K562 (cell line): ENCODE measurements around the gene FAM174C. TPM values are rescaled to one million over a fixed set of nuclear protein-coding genes. Genes with fewer than 3 reads are reported as not detected.
A peak's percentile ranks its signal among the peaks of the same experiment; 100 is the strongest.

Source experiments
- CCNT2 ChIP-seq: IDR thresholded peaks from 2 replicates; pipeline ENCODE4 v1.6.1; 2011; ENCODE audit warnings: borderline replicate concordance, low read depth, mild to moderate bottlenecking, moderate library complexity, mixed read lengths, low read length; ENCODE audit not compliant: insufficient read length; ENCODE audit errors: extremely low read depth
- HDAC1 ChIP-seq, 2 experiments: fragments of 450-650 bp; IDR thresholded peaks; 2 replicates each; pipeline ENCODE4 v1.6.1; 2016 to 2017; ENCODE audit warnings: inconsistent platforms in 1 of 2, mild to moderate bottlenecking in 1 of 2, moderate library complexity in 1 of 2
- MYC ChIP-seq, 2 experiments: fragments of 250-450 bp in 1 of 2; sonication (Bioruptor Pico) in 1 of 2; IDR thresholded peaks; 2 replicates each; pipeline versions ENCODE4 v1.5.1 to v1.6.1; 2012 to 2021; ENCODE audit warnings: low read depth in 2 of 2, borderline replicate concordance in 1 of 2, improper control_type of control experiment in 1 of 2, low read length in 1 of 2, mild to moderate bottlenecking in 1 of 2, moderate library complexity in 1 of 2
- NBN ChIP-seq: fragments of 450-650 bp; IDR thresholded peaks from 2 replicates; pipeline ENCODE4 v1.6.1; 2016; ENCODE audit warnings: low read depth, mild to moderate bottlenecking
- NR4A1 ChIP-seq, 2 experiments: fragments of 250-450 bp in 1 of 2; fragments of 450-650 bp in 1 of 2; sonication (Bioruptor Pico) in 1 of 2; IDR thresholded peaks; 2 replicates each; pipeline versions ENCODE4 v1.4.0 to v1.6.1; 2016 to 2020; ENCODE audit warnings: mild to moderate bottlenecking in 2 of 2, missing compliant biosample characterization in 1 of 2, missing genetic modification characterization in 1 of 2, moderate library complexity in 1 of 2
- PCBP1 ChIP-seq: fragments of 200-400 bp; formaldehyde crosslinking; IDR thresholded peaks from 2 replicates; pipeline ENCODE4 v1.6.1; 2018; ENCODE audit warnings: mild to moderate bottlenecking, low read depth, low read length; ENCODE audit not compliant: poor library complexity, severe bottlenecking
- POLR2G ChIP-seq: fragments of 200-400 bp; formaldehyde crosslinking; IDR thresholded peaks from 2 replicates; pipeline ENCODE4 v1.6.1; 2017; ENCODE audit warnings: low read depth, mild to moderate bottlenecking, antibody characterized with exemption, low read length, moderate library complexity
- RBM17 ChIP-seq: fragments of 200-400 bp; formaldehyde crosslinking; IDR thresholded peaks from 2 replicates; pipeline ENCODE4 v1.6.1; 2017; ENCODE audit warnings: low read depth, mild to moderate bottlenecking, low read length, borderline replicate concordance
- TBL1XR1 ChIP-seq, 2 experiments: IDR thresholded peaks; 2 replicates each; pipeline ENCODE4 v1.6.1; 2012; ENCODE audit warnings: improper control_type of control experiment in 2 of 2, low read length in 2 of 2, mild to moderate bottlenecking in 1 of 2
- TGIF2 ChIP-seq: sonication (generic); formaldehyde crosslinking; IDR thresholded peaks from 2 replicates; pipeline ENCODE4 v1.8.1; 2022; ENCODE audit warnings: mild to moderate bottlenecking, missing genetic modification reagents, moderate library complexity
- ZNF311 ChIP-seq: fragments of 250-450 bp; sonication (Bioruptor Pico); IDR thresholded peaks from 2 replicates; pipeline ENCODE4 v1.4.0; 2020; ENCODE audit warnings: mild to moderate bottlenecking, moderate library complexity
- polyA plus RNA-seq, 8 experiments: library from polyadenylated mRNA; depleted of rRNA in 4 of 8; stranded (reverse) in 5 of 8; unstranded in 3 of 8; fragments of >200 nt; fragmentation: Nextera tagmentation in 2 of 8; fragmentation: Illumina TruSeq in 1 of 8; extraction: Ambion mirVana in 2 of 8; extraction: Trizol in 1 of 8; gene quantifications; 2 replicates each; pipeline versions ENCODE4 v1.2.1 to v1.2.3, GENCODE V29; 2011 to 2014; ENCODE audit warnings: inconsistent platforms in 1 of 8, missing spikeins in 1 of 8
- total RNA-seq, 7 experiments: library from RNA; depleted of rRNA in 6 of 7; stranded (reverse); fragments of >200 nt in 6 of 7; fragmentation: Illumina TruSeq in 2 of 7; extraction: Trizol in 2 of 7; gene quantifications; 2 replicates each; pipeline versions ENCODE4 v1.2.1 to v1.2.3, GENCODE V29; 2011 to 2021; ENCODE audit warnings: low replicate concordance in 1 of 7
- TF ChIP-seq, protein P1 (sequence below): fragments of 250-450 bp; sonication (Bioruptor Pico); IDR thresholded peaks from 2 replicates; pipeline ENCODE4 v1.8.0; 2021; ENCODE audit warnings: borderline replicate concordance, mild to moderate bottlenecking, moderate library complexity; ENCODE audit not compliant: poor library complexity, severe bottlenecking
- TF ChIP-seq, protein P2 (sequence below): conservative IDR thresholded peaks from 2 replicates; pipeline ENCODE4 v1.6.1; 2011; ENCODE audit warnings: low read depth, mild to moderate bottlenecking, low read length; ENCODE audit not compliant: control insufficient read depth
- TF ChIP-seq, protein P3 (sequence below): sonication (generic); IDR thresholded peaks from 2 replicates; pipeline ENCODE4 v1.6.1; 2016
- TF ChIP-seq, protein P4 (sequence below): sonication (generic); formaldehyde crosslinking; IDR thresholded peaks from 2 replicates; pipeline ENCODE4 v1.8.1; 2023; ENCODE audit warnings: mild to moderate bottlenecking, missing genetic modification reagents, moderate library complexity
- TF ChIP-seq, protein P5 (sequence below): fragments of 450-650 bp; formaldehyde crosslinking; IDR thresholded peaks from 2 replicates; pipeline ENCODE4 v1.4.0; 2022; ENCODE audit warnings: missing genetic modification characterization
- TF ChIP-seq, protein P6 (sequence below): sonication (generic); formaldehyde crosslinking; IDR thresholded peaks from 2 replicates; pipeline ENCODE4 v1.8.0; 2022; ENCODE audit warnings: mild to moderate bottlenecking, low read depth, missing genetic modification reagents

The FAM174C gene
- total and polyA plus RNA-seq, 9 of the 15 experiments (the other 6 are each of a cell fraction or from before 2014, with no cell fraction given), result 0.66 to 89.6 (median 20.3) TPM

DNA sequence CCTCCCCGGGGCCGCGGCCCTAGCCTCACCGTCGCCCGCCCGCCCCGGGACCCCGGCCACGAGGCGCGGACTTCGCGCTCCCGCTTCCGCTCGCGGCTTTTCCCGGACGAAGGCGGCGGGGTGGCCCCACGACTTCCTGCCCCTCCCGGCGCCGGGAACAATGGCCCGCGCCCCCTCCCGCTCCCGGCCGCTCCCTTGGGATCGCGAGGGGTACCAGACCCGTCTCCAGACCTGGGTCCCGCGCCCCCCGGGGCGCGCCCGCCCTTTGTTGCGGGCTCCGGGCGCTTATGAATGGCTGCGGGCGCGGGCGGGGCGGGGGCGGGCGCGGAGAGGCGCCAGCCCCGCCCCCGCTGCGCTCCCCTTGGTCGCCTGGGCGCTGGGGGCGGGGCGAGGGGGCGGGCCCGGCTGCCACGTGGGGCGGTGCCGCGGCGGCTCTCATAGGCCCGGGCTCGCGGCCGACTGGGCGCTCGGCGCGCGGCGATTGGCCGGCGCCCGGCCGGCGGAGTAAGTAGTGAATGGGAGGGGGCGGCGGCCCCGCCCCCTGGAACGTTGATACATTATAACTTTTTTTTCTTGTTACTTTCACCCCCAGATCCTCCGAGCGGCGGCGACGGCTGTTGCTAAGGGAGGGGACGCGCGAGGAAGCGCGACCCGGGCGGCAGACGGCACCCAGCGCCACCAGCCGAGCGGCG lies 25.9 kb upstream of the FAM174C start (continued):
- TF ChIP-seq CCNT2, result peak; percentile 54
- TF ChIP-seq MYC (IDR thresholded peaks at IDR 0.05; ENCODE audit: low read depth, low read length), result peak; percentile 57; the same call in 1 of the 2 replicates
- no peak for TF ChIP-seq MYC (CRISPR knock-in tag; IDR thresholded peaks at IDR 0.05; ENCODE audit: borderline replicate concordance, low read depth)
- peak; percentile 91 for TF ChIP-seq POLR2G
- no peak for TF ChIP-seq HDAC1 (IDR thresholded peaks at IDR 0.05)
- TF ChIP-seq, protein P1, sequence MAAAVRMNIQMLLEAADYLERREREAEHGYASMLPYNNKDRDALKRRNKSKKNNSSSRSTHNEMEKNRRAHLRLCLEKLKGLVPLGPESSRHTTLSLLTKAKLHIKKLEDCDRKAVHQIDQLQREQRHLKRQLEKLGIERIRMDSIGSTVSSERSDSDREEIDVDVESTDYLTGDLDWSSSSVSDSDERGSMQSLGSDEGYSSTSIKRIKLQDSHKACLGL (CRISPR knock-in tag), result no peak
- TF ChIP-seq RBM17, result no peak
- TF ChIP-seq, protein P2, sequence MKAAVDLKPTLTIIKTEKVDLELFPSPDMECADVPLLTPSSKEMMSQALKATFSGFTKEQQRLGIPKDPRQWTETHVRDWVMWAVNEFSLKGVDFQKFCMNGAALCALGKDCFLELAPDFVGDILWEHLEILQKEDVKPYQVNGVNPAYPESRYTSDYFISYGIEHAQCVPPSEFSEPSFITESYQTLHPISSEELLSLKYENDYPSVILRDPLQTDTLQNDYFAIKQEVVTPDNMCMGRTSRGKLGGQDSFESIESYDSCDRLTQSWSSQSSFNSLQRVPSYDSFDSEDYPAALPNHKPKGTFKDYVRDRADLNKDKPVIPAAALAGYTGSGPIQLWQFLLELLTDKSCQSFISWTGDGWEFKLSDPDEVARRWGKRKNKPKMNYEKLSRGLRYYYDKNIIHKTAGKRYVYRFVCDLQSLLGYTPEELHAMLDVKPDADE, result 0 out of 2 replicates have a peak, but pooled peaks have one; percentile 18
- TF ChIP-seq, protein P3, sequence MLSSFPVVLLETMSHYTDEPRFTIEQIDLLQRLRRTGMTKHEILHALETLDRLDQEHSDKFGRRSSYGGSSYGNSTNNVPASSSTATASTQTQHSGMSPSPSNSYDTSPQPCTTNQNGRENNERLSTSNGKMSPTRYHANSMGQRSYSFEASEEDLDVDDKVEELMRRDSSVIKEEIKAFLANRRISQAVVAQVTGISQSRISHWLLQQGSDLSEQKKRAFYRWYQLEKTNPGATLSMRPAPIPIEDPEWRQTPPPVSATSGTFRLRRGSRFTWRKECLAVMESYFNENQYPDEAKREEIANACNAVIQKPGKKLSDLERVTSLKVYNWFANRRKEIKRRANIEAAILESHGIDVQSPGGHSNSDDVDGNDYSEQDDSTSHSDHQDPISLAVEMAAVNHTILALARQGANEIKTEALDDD, result no peak
- TF ChIP-seq, protein P4, sequence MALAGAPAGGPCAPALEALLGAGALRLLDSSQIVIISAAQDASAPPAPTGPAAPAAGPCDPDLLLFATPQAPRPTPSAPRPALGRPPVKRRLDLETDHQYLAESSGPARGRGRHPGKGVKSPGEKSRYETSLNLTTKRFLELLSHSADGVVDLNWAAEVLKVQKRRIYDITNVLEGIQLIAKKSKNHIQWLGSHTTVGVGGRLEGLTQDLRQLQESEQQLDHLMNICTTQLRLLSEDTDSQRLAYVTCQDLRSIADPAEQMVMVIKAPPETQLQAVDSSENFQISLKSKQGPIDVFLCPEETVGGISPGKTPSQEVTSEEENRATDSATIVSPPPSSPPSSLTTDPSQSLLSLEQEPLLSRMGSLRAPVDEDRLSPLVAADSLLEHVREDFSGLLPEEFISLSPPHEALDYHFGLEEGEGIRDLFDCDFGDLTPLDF, result peak; percentile 66; the same call in 1 of the 2 replicates
- peak; percentile 86 for TF ChIP-seq PCBP1
- no peak for TF ChIP-seq ZNF311 (CRISPR knock-in tag)
- no peak for TF ChIP-seq NR4A1 (CRISPR knock-in tag; IDR thresholded peaks at IDR 0.05)
- no peak for TF ChIP-seq NR4A1 (tag; IDR thresholded peaks at IDR 0.05)
- TF ChIP-seq, protein P5, sequence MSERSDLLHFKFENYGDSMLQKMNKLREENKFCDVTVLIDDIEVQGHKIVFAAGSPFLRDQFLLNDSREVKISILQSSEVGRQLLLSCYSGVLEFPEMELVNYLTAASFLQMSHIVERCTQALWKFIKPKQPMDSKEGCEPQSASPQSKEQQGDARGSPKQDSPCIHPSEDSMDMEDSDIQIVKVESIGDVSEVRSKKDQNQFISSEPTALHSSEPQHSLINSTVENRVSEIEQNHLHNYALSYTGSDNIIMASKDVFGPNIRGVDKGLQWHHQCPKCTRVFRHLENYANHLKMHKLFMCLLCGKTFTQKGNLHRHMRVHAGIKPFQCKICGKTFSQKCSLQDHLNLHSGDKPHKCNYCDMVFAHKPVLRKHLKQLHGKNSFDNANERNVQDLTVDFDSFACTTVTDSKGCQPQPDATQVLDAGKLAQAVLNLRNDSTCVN (CRISPR knock-in tag), result no peak
- TF ChIP-seq, protein P6, sequence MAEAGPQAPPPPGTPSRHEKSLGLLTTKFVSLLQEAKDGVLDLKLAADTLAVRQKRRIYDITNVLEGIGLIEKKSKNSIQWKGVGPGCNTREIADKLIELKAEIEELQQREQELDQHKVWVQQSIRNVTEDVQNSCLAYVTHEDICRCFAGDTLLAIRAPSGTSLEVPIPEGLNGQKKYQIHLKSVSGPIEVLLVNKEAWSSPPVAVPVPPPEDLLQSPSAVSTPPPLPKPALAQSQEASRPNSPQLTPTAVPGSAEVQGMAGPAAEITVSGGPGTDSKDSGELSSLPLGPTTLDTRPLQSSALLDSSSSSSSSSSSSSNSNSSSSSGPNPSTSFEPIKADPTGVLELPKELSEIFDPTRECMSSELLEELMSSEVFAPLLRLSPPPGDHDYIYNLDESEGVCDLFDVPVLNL, result no peak
- TF ChIP-seq NBN, result no peak
- TF ChIP-seq TGIF2 (CRISPR knock-in tag), result 0 out of 2 replicates have a peak, but pooled peaks have one; percentile 67
- peak in 1 of 2 experiments; percentile 7; a peak in 1 of 4 replicates for TF ChIP-seq TBL1XR1 (IDR thresholded peaks at IDR 0.05; ENCODE audit: low read length in 2 of 2)
